Measurements from ENCODE around the gene BIRC2.

The BIRC2 gene

DNA sequence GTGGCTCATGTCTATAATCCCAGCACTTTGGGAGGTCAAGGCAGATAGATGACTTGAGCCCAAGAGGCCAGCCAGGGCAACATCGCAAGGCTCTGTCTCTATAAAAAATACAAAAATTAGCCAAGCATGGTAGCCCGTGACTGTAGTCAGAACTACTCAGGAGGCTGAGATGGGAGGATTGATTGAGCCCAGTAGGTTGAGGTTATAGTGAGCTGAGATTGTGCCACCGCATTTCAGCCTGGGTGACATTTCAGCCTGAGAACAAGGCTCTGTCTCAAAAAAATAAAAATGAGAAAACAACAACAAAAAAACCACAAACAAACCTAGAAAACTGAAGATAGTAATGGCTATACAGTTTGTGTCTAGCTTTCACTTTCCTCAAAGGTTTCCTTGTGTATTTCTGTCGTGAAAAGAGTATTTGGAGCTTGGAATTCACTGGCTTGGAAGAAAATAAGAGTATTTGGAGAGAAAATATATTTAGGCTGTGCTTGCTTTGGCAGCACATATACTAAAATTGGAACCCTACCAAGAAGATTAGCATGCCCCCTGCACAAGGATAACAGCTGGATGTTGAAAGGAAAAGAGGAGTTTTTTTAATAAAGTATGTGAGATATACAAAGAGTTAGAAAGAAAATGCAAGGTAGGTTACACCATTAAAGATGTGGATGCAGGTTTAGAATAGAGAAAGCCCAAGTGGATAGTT, 33.6 kb upstream of the BIRC2 start:
- H4K20me1 ChIP-seq (ENCODE audit: insufficient read depth, low read length), result no peaks in the 10 kb centered on the region
- H3F3A ChIP-seq (ENCODE audit: insufficient read depth, low read length), result no peaks in the 10 kb centered on the region; the same call in 1 of the 2 replicates
- H3K36me3 ChIP-seq (ENCODE audit: insufficient read depth, low read length), result peaks cover 7% of the 10 kb centered on the region; the same call in 1 of the 2 replicates
- peak overlapping the region; percentile 93 for H3K27ac ChIP-seq (ENCODE audit: low read depth, low read length, poor library complexity, severe bottlenecking)
- H3K27me3 ChIP-seq (ENCODE audit: insufficient read depth, low read length), result no peaks in the 10 kb centered on the region
- TF ChIP-seq EZH2 (IDR thresholded peaks at IDR 0.05; ENCODE audit: borderline replicate concordance, low read length), result no peak
- TF ChIP-seq, protein P1, sequence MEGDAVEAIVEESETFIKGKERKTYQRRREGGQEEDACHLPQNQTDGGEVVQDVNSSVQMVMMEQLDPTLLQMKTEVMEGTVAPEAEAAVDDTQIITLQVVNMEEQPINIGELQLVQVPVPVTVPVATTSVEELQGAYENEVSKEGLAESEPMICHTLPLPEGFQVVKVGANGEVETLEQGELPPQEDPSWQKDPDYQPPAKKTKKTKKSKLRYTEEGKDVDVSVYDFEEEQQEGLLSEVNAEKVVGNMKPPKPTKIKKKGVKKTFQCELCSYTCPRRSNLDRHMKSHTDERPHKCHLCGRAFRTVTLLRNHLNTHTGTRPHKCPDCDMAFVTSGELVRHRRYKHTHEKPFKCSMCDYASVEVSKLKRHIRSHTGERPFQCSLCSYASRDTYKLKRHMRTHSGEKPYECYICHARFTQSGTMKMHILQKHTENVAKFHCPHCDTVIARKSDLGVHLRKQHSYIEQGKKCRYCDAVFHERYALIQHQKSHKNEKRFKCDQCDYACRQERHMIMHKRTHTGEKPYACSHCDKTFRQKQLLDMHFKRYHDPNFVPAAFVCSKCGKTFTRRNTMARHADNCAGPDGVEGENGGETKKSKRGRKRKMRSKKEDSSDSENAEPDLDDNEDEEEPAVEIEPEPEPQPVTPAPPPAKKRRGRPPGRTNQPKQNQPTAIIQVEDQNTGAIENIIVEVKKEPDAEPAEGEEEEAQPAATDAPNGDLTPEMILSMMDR (IDR thresholded peaks at IDR 0.05; ENCODE audit: low read length), result no peak
- H3K9ac ChIP-seq (ENCODE audit: low read length), result peak overlapping the region; percentile 8; the same call in 1 of the 2 replicates
- H3K9me3 ChIP-seq (ENCODE audit: low read length), result no peaks in the 10 kb centered on the region
- H3K4me3 ChIP-seq (ENCODE audit: low read depth, low read length, poor library complexity, severe bottlenecking), result no peak overlapping the region
- peak overlapping the region; percentile 30 for H3K4me2 ChIP-seq (ENCODE audit: low read length)
- peaks cover 9% of the 10 kb centered on the region for H3K79me2 ChIP-seq (ENCODE audit: insufficient read depth, low read length)
- peaks cover 49% of the 10 kb centered on the region for H3K4me1 ChIP-seq (ENCODE audit: insufficient read depth, low read length, severe bottlenecking)
- no peaks in the 10 kb centered on the region for H3K9me2 ChIP-seq (ENCODE audit: low read depth, low read length)
- H2AFZ ChIP-seq (ENCODE audit: low read length), result peak overlapping the region; percentile 43

DNA sequence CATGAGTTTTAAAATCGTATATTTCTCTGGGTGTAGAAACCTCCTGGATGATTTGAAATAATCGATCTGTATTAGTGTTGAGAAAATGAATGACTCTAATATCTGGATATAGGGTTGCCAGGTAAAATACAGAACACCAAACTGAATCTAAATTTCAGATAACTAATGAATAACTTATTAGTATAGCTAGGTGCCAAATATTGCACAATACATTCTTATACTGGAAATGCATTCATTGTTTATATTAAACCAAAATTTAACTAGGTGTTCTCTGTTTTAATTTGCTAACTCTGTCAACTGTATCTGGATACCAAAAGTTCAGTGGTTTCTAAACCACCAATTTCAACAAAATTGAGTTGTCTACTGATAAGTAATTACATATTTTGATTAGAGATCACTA, 32.2 kb upstream of the BIRC2 start:
- no peak overlapping the region for H3K4me3 ChIP-seq (ENCODE audit: low read depth, low read length, poor library complexity, severe bottlenecking)
- H3K79me2 ChIP-seq (ENCODE audit: insufficient read depth, low read length), result peaks cover 23% of the 10 kb centered on the region
- H3K9me3 ChIP-seq (ENCODE audit: low read length), result no peaks in the 10 kb centered on the region
- H4K20me1 ChIP-seq (ENCODE audit: insufficient read depth, low read length), result no peaks in the 10 kb centered on the region
- no peaks in the 10 kb centered on the region; the same call in 1 of the 2 replicates for H3F3A ChIP-seq (ENCODE audit: insufficient read depth, low read length)
- H3K36me3 ChIP-seq (ENCODE audit: insufficient read depth, low read length), result peaks cover 8% of the 10 kb centered on the region; the same call in 1 of the 2 replicates
- no peak overlapping the region for H2AFZ ChIP-seq (ENCODE audit: low read length)
- no peak overlapping the region for H3K4me2 ChIP-seq (ENCODE audit: low read length)
- no peak overlapping the region for H3K9ac ChIP-seq (ENCODE audit: low read length)
- peaks cover 49% of the 10 kb centered on the region for H3K4me1 ChIP-seq (ENCODE audit: insufficient read depth, low read length, severe bottlenecking)
- H3K27ac ChIP-seq (ENCODE audit: low read depth, low read length, poor library complexity, severe bottlenecking), result peak overlapping the region; percentile 93
- H3K9me2 ChIP-seq (ENCODE audit: low read depth, low read length), result no peaks in the 10 kb centered on the region
- no peak for TF ChIP-seq EZH2 (IDR thresholded peaks at IDR 0.05; ENCODE audit: borderline replicate concordance, low read length)
- TF ChIP-seq, protein P1 (IDR thresholded peaks at IDR 0.05; ENCODE audit: low read length), result no peak
- H3K27me3 ChIP-seq (ENCODE audit: insufficient read depth, low read length), result no peaks in the 10 kb centered on the region

DNA sequence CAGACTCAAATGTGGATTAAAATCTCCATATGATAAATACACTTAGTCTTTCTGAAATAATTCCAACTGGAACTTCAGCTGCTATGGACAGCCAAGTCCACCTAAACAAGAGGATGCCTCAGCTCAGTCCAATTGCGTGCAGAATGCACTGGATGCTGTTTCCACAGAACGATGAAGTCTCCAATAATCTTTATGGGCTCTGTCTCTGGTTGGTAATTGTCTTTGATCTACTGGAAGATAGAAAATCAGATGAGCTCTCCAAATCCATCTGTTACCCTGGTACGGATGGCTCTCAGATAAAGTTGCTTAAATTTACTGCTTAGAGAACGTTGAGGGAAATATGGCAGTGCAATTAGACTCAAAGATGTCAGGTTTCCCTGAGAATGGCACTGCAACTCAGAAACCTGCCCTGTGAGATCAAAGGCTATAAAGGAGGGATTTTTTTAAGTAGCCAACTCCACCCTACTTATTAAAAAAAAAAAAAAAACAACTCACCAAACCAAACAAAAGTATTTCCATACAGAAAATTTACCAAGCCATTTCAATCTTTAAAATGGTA, 30.6 kb upstream of the BIRC2 start:
- Histone ChIP-seq H2AFZ (ENCODE audit: low read length) (no peak overlapping the region), H3K36me3 (ENCODE audit: insufficient read depth, low read length) (peaks cover 22% of the 10 kb centered on the region; the same call in 1 of the 2 replicates), H3K9ac (ENCODE audit: low read length) (peak overlapping the region; percentile 91), H3K79me2 (ENCODE audit: insufficient read depth, low read length) (peaks cover 39% of the 10 kb centered on the region), H3K9me2 (ENCODE audit: low read depth, low read length) (no peaks in the 10 kb centered on the region), H3K4me2 (ENCODE audit: low read length) (peak overlapping the region; percentile 94), H3K27me3 (ENCODE audit: insufficient read depth, low read length) (no peaks in the 10 kb centered on the region), H3K9me3 (ENCODE audit: low read length) (no peaks in the 10 kb centered on the region), H3K4me1 (ENCODE audit: insufficient read depth, low read length, severe bottlenecking) (peaks cover 65% of the 10 kb centered on the region), H4K20me1 (ENCODE audit: insufficient read depth, low read length) (no peaks in the 10 kb centered on the region), H3K4me3 (ENCODE audit: low read depth, low read length, poor library complexity, severe bottlenecking) (peak overlapping the region; percentile 95), H3F3A (ENCODE audit: insufficient read depth, low read length) (no peaks in the 10 kb centered on the region; the same call in 1 of the 2 replicates), H3K27ac (ENCODE audit: low read depth, low read length, poor library complexity, severe bottlenecking) (peak overlapping the region; percentile 93)
- TF ChIP-seq EZH2 (IDR thresholded peaks at IDR 0.05; ENCODE audit: borderline replicate concordance, low read length), result no peak
- TF ChIP-seq, protein P1 (IDR thresholded peaks at IDR 0.05; ENCODE audit: low read length), result no peak

All from OCI-LY1 (cell line).